ENCODE results near the gene PLSCR4.

PLSCR4 gene

GRCh38 chr3:146165877-146166276 is 85.0 kb downstream of the PLSCR4 start:
- H3K27ac ChIP-seq = no peak overlapping the region
- CTCF ChIA-PET = no interaction called here
- no peak for TF ChIP-seq CTCF (conservative IDR thresholded peaks at IDR 0.05; ENCODE audit: low read depth)
- no peak for DNase-seq (ENCODE audit: low spot score)
- POLR2A ChIA-PET (ENCODE audit: low non-redundant PET) = no interaction called here

GRCh38 chr3:146164971-146165769 is 85.7 kb downstream of the PLSCR4 start:
- POLR2A ChIA-PET (ENCODE audit: low non-redundant PET) = no interaction called here
- no peak overlapping the region for H3K27ac ChIP-seq
- no peak for DNase-seq (ENCODE audit: low spot score)
- no peak for TF ChIP-seq CTCF (conservative IDR thresholded peaks at IDR 0.05; ENCODE audit: low read depth)
- CTCF ChIA-PET = interaction anchor here (0.7 kb wide), 1 partner anchor 77 kb away, joined by 3 read pairs; no protein-coding TSS in a partner anchor

GRCh38 chr3:146164506-146164905 is 86.4 kb downstream of the PLSCR4 start:
- ChIA-PET CTCF (no interaction called here), POLR2A (ENCODE audit: low non-redundant PET) (no interaction called here)
- DNase-seq (ENCODE audit: low spot score) = no peak
- H3K27ac ChIP-seq = no peak overlapping the region
- TF ChIP-seq CTCF (conservative IDR thresholded peaks at IDR 0.05; ENCODE audit: low read depth) = no peak

- CTCF ChIA-PET = no interaction called here
- POLR2A ChIA-PET (ENCODE audit: low non-redundant PET) = no interaction called here
- H3K27ac ChIP-seq = no peak overlapping the region
- TF ChIP-seq CTCF (conservative IDR thresholded peaks at IDR 0.05; ENCODE audit: low read depth) = no peak
- DNase-seq (ENCODE audit: low spot score) = no peak
Observed at GRCh38 chr3:146164071-146164470, 86.8 kb downstream of the PLSCR4 start.

- DNase-seq (ENCODE audit: low spot score) = peak; percentile 79
- ChIA-PET POLR2A (ENCODE audit: low non-redundant PET) (no interaction called here), CTCF (no interaction called here)
- peak overlapping the region; percentile 85 for H3K27ac ChIP-seq
- peak; percentile 32 for TF ChIP-seq CTCF (conservative IDR thresholded peaks at IDR 0.05; ENCODE audit: low read depth)
Observed at GRCh38 chr3:146163584-146163983, 87.3 kb downstream of the PLSCR4 start.

GRCh38 chr3:146162561-146162960 is 88.3 kb downstream of the PLSCR4 start:
- ChIA-PET POLR2A (ENCODE audit: low non-redundant PET) (no interaction called here), CTCF (interaction anchor here (0.6 to 2.1 kb wide), 2 partner anchors 27 to 117 kb away, joined by 5 to 6 read pairs; no protein-coding TSS in a partner anchor)
- no peak for TF ChIP-seq CTCF (conservative IDR thresholded peaks at IDR 0.05; ENCODE audit: low read depth)
- DNase-seq (ENCODE audit: low spot score) = no peak
- H3K27ac ChIP-seq = peak overlapping the region; percentile 85; the same call in 1 of the 2 replicates
